GM18867 (cell line): ENCODE results near the gene DGCR2.
"Not testable (repeated sequence)": the region's sequence is repeated elsewhere in the genome, so short reads cannot be mapped to it uniquely, and the experiment has no call there.

ENCODE experiments used
- ATAC-seq: cut with Tn5 transposase; IDR thresholded peaks from one replicate; pipeline ENCODE4 v1.9.1; 2021; ENCODE audit warnings: mild to moderate bottlenecking, moderate library complexity; ENCODE audit not compliant: unreplicated experiment

The DGCR2 gene

GRCh38 chr22:19012308-19012986 lies 109.8 kb downstream of the DGCR2 start:
- ATAC-seq, result no peak

DNA sequence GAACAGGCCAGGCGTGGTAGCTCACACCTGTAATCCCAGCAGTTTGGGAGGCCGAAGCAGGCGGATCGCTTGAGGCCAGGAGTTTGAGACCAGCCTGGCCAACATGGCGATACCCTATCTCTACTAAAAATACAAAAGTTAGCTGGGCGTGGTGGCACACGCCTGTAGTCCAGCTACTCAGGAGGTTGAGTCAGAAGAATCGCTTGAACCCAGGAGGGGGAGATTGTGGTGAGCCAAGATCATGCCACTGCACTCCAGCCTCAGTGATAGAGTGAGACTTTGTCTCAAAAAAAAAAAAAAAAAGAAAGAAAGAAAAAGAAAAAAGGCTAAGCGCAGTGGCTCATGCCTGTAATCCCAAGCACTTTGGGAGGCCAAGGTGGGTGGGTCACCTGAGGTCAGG lies 110.6 kb downstream of the DGCR2 start:
- not testable (repeated sequence) for ATAC-seq

GRCh38 chr22:19011075-19011474 lies 111.1 kb downstream of the DGCR2 start:
- ATAC-seq, result no peak

DNA sequence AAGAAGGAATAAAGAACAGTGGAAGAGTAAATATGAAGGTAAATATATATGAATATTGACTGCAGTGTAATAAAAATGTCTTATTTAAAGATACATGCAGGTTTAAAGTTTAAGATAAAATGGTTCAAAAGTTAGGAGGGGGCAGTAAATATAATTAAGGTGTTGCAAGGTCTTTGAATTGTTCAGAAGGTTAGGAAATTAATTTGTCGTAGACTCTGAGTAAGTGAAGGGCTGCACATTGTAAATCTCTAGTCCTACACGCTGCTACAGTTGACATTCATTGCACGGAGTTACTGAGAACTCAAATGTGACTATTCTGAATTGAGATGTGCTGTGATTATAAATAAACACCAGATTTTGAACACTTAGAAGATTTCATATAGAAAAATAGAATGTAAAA lies 116.3 kb downstream of the DGCR2 start:
- no peak for ATAC-seq

GRCh38 chr22:19004471-19004870 lies 117.7 kb downstream of the DGCR2 start:
- no peak for ATAC-seq

DNA sequence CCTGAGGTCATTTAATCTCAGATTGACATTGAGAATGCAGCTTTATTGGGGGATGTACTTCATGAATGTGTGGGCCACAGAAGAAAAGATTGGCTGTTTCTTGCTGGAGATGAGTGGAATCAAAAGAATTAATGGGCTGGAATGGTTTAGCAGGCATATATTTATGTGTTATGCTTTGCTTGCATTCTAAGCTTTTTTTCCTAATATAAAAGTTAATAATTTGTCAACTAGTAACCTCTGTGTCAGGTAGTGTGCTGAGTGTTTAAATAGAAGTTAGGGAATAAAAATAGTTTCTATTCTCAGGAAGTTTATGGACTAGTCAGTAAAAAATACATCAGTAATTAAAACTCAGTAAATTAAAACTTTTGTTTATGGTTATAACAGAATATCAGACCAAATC lies 118.7 kb downstream of the DGCR2 start:
- no peak for ATAC-seq

DNA sequence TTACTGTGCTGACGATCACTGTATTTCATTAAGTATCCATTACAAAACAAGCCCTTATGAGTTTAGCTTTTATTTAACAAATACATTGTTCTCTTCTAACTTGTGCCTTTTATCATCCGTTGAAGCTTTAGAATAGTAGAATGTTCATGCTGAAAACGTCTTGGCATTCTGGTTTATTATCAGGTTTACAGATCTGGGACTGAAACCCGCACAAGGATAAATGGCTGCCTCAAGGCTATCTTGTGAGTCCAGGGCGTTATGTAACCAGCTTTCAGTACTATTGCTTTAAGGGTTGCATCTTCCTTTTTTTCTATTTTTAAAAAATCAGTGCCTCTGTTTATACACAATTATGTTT lies 119.6 kb downstream of the DGCR2 start:
- no peak for ATAC-seq

DNA sequence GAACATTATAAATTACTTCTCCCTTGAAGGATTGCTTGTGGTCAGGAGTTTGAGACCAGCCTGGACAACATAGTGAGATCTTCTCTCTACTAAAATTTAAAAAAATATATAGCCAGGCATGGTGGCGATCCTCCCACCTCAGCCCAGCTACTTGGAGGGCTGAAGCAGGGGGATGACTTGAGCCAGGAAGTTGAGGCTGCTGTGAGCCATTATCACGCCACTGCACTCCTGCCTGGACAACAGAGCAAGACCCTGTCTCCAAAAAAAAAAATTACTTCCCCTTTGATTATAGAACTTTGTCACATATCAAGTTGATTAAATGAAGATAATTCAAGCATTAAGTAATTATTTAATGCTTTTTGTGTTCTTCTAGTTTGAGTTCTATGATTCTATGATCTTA lies 121.0 kb downstream of the DGCR2 start:
- ATAC-seq, result no peak

- not testable (repeated sequence) for ATAC-seq
Observed at GRCh38 chr22:19000106-19000505, 122.1 kb downstream of the DGCR2 start.

- ATAC-seq, result no peak
Observed at GRCh38 chr22:18999416-18999815, 122.8 kb downstream of the DGCR2 start.

DNA sequence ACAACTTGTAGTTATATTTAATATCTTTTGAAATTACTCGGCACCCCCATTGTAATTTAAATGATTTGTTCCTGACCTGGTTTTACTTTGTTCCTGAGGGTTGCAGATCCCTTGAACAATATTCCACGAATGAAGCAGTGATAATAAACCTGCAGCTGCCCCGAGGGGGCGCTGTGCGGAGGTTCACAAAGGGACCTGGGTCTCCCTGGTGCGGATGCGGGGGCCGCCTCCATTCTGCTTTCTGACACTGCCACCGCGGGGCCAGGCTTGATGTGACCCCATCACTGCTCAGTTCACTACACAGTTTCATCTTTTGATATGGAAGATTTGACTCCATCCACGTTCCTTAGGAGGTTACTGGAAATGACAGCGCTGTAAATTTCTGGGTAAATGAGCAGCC lies 123.2 kb downstream of the DGCR2 start:
- no peak for ATAC-seq

DNA sequence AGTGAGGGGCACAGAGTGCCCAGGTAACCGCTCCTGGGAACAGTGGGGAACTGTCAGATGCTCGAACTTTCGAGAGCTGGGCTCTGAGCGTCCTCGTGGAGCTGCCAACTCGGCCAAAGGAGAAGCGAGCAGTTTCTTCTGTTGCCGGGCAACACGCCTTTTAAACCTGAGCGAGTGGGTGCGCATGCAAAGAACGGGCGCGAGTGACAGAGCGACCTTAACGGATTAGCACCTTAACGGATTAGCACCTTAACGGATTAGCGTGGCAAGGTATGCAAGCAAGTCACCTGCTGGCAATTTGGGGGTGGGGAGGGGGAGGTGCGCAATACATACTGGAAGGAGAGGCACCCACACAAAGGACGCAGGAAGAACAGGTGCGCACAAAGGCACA lies 124.3 kb downstream of the DGCR2 start:
- ATAC-seq, result no peak

GRCh38 chr22:18997306-18997924 lies 124.8 kb downstream of the DGCR2 start:
- no peak for ATAC-seq

DNA sequence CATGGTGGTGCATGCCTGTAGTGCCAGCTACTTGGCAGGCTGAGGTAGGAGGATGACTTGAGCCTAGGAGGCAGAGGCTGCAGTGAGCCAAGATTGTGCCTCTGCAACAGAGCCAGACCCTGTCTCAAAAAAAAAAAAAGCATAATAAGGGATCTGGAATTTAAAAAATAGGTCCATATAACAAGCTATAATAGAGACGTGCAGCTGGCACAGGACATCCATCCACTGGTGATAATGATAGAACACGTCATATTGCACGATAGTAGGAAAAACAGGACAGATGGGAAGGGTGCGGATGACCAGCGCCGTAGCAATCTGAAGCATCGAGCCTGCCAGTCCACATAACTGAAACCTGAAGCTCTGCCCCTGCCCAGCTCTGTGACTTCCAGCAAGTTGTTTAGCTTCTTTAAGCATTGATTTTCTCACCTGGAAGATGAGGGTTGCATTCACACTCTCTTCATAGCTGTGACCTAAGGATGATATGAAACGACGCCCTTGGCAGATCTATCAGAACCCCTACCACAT lies 125.8 kb downstream of the DGCR2 start:
- no peak for ATAC-seq

DNA sequence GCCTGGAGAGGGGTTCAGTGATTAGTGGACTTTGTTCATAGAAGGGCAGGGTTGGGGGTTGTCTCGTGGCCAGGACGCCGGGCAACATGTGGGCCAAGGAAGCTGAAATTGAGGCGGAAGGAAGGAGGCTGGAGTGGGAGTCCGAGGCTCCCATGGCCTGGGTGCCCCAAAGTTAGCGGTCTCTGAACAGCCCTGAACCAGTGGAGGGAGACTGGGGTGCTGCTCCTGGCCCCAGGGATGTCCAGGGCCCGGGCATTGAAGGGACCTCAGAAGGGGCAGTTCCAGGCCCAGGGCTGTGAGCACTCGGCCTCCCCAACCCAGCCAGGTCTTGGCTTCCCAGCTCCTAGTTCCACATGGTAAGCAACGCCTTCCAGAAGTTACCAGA lies 126.9 kb downstream of the DGCR2 start:
- no peak for ATAC-seq

GRCh38 chr22:18994701-18995326 lies 127.4 kb downstream of the DGCR2 start:
- no peak for ATAC-seq

- no peak for ATAC-seq
Observed at GRCh38 chr22:18994056-18994455, 128.2 kb downstream of the DGCR2 start.

GRCh38 chr22:18992543-18993198 lies 129.5 kb downstream of the DGCR2 start:
- ATAC-seq, result no peak

- ATAC-seq, result no peak
Observed at GRCh38 chr22:18991821-18992442, 130.3 kb downstream of the DGCR2 start.

DNA sequence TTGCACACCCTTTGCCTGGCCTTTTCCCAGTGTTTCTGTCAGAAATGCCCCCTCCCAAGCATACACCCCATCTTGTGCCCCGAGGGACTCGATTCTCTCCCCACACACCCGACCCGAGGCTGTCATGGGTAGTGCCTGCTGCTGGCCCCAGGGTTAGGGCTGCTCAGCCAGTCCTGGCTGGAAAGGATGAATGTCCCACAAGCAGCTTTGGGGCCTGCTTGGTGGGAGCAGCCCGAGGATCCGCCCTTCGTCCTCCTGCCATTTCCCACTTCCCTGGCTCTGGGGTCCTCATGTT lies 131.1 kb downstream of the DGCR2 start:
- no peak for ATAC-seq

- no peak for ATAC-seq
Observed at GRCh38 chr22:18990355-18991137, 131.7 kb downstream of the DGCR2 start.
